Small intestine (tissue), 7 donors: ENCODE data around the gene CLMP. TPM values are rescaled to one million over a fixed set of nuclear protein-coding genes. Genes with fewer than 3 reads are reported as not detected.
"Not testable (repeated sequence)": the region's sequence is repeated elsewhere in the genome, so short reads cannot be mapped to it uniquely, and the experiment has no call there.

Experiments used
- DNase-seq, 2 donors: peaks; one replicate each; pipeline versions ENCODE4 v3.0.0 to v3.0.0-alpha.2; 2013
- FAIRE-seq: peaks from 2 replicates; lab custom pipeline; 2012; peaks lifted over from hg19 to GRCh38; lab: Jason Lieb, UNC
- H3K27ac ChIP-seq, 3 donors: one replicate each; pipeline ENCODE4 v1.5.1; 2013; ENCODE audit warnings: low read length in 2 of 3, mild to moderate bottlenecking in 2 of 3, control low read depth in 1 of 3, inconsistent platforms in 1 of 3, low read depth in 1 of 3, moderate library complexity in 1 of 3
- H3K27me3 ChIP-seq, 3 donors: one replicate each; pipeline ENCODE4 v1.6.1; 2013; ENCODE audit warnings: low read length in 3 of 3, inconsistent platforms in 1 of 3; ENCODE audit not compliant: control insufficient read depth in 3 of 3, insufficient read depth in 3 of 3
- H3K36me3 ChIP-seq, 3 donors: one replicate each; pipeline ENCODE4 v1.6.1; 2013; ENCODE audit warnings: low read length in 3 of 3, inconsistent platforms in 1 of 3, low read depth in 1 of 3, mild to moderate bottlenecking in 1 of 3, moderate library complexity in 1 of 3; ENCODE audit not compliant: control insufficient read depth in 3 of 3, insufficient read depth in 2 of 3
- H3K4me1 ChIP-seq, 3 donors: one replicate each; pipeline ENCODE4 v1.6.1; 2013; ENCODE audit warnings: low read length in 2 of 3, inconsistent platforms in 1 of 3, low read depth in 1 of 3, mild to moderate bottlenecking in 1 of 3, moderate library complexity in 1 of 3; ENCODE audit not compliant: control insufficient read depth in 3 of 3, insufficient read depth in 2 of 3
- H3K4me3 ChIP-seq, 3 donors: one replicate each; pipeline ENCODE4 v1.5.1; 2013; ENCODE audit warnings: low read length in 3 of 3, control low read depth in 1 of 3, inconsistent platforms in 1 of 3, low read depth in 1 of 3, mild to moderate bottlenecking in 1 of 3, moderate library complexity in 1 of 3
- H3K9me3 ChIP-seq, 2 donors: one replicate each; pipeline ENCODE4 v1.6.1; 2013; ENCODE audit warnings: low read depth in 1 of 2, low read length in 1 of 2; ENCODE audit not compliant: control insufficient read depth in 2 of 2, insufficient read depth in 1 of 2
- WGBS, 3 donors: extraction: QIAGEN DNeasy Blood & Tissue Kit; methylation state at CpG; one replicate each; pipeline ENCODE4 v1.1.7; 2013; 5-methylcytosine and 5-hydroxymethylcytosine counted together
- polyA plus RNA-seq, 4 donors: library from polyadenylated mRNA; stranded (reverse) in 3 of 4; unstranded in 1 of 4; fragments of 200-250 nt in 3 of 4; fragments of 120-200 nt in 1 of 4; gene quantifications; one replicate each; pipeline versions ENCODE4 v1.2.1 to v1.2.3, GENCODE V29; 2013
- donor health status: healthy with polysubstance abuse.
- donor health status: control.
- donor health status: control.
- donor health status: Bipolar disorder and iron deficiency.
- donor health status: healthy.

CLMP gene
- polyA plus RNA-seq, 4 donors = 0.22 to 12.2 (median 5.9) TPM

DNA sequence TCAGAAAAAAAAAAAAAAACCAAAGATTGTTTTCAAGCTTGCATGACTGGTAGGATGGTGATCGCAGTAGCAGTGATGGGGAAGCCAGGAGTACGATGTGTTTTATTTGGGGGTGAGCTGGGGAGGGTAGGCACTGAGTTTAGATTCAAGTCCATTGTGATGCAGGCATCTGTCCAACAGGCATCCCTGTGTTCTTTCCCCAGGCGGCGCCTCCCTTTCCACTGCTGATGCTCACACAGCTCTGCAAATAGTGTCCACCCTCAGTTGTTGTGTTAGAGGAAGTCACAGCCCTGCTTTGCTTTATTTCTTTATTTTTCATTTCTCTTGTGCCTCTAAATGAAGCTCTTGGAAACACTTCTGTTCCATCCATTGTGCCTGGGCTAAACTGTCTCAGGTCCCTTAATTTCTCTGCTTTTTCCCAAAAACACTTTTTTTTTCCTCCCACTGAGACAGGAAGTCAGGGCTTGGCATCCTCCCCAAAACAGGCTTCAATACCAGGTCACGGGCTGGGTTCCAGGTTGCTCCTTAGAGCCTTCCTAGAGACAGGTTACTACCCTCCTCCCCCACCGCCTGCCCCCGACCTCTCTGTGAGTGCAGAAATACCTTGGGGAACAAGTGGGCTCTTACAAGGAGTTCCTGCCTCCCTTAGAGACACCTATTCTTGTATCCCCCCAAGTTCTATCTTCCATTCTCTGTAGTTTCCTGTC, 94.5 kb downstream of the CLMP start:
- Histone ChIP-seq H3K9me3 (no peaks in the 10 kb centered on the region), H3K4me3 (no peak overlapping the region), H3K27ac (no peak overlapping the region), H3K4me1 (no peaks in the 10 kb centered on the region), H3K27me3 (no peaks in the 10 kb centered on the region), H3K36me3 (peaks cover 0 to 2% (median 0%) of the 10 kb centered on the region in 3 donors)
- FAIRE-seq = no peak
- DNase-seq = no peak
- WGBS, 3 donors = 69 to 82% (median 77%) methylated on average over 7 of the region's 7 CpGs

DNA sequence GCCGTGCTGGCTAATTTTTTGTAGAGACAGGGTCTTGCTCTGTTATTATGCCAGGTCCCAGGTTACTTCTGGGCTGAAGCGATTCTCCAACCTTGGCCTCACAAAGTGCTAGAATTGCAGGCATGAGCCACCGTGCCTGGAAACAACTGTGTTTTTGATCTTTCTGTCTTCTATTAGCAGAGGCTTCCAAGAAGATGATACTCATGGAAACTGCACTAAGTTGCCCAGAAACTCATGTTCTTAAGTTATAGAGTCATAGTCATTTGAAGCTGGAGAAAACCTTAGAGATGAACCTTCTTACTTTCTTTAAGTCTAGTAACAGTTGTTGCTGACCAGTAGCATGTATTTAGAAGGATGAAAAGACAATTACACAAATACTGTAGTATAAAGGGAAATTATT, 96.1 kb downstream of the CLMP start:
- no peaks in the 10 kb centered on the region for H3K4me1 ChIP-seq
- 57 to 88% (median 78%) methylated on average over 3 of the region's 3 CpGs for WGBS, 3 donors
- DNase-seq (no peak), FAIRE-seq (no peak)
- no peak overlapping the region for H3K4me3 ChIP-seq
- no peak overlapping the region for H3K27ac ChIP-seq
- no peaks in the 10 kb centered on the region for H3K27me3 ChIP-seq
- H3K9me3 ChIP-seq = no peaks in the 10 kb centered on the region
- peaks cover 0 to 2% (median 0%) of the 10 kb centered on the region in 3 donors for H3K36me3 ChIP-seq

DNA sequence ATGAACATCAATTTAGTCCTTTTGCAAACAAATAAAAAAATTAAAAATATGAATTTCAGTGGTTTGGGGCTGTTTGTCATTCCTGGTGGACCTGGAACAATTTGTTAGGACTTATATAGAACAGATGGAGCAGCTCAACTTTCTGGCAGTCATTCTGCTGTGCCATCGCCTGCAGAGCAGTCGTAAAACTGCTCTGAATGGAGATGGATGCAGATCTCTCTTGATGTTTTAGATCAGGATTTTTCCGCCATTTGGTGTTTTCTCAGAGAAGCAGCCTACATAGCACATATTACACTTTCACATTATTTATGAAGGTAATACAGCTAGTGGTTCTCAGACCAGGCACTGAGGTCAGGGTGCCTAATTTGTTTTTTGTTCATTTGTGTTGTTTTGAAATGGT, 101.3 kb downstream of the CLMP start:
- DNase-seq (no peak), FAIRE-seq (no peak)
- H3K4me3 ChIP-seq = no peak overlapping the region
- no peak overlapping the region for H3K27ac ChIP-seq
- H3K9me3 ChIP-seq = no peaks in the 10 kb centered on the region
- 88 to 91% (median 88%) methylated on average over 3 of the region's 3 CpGs for WGBS, 3 donors
- H3K27me3 ChIP-seq = no peaks in the 10 kb centered on the region
- no peaks in the 10 kb centered on the region for H3K4me1 ChIP-seq
- H3K36me3 ChIP-seq = peaks cover 0 to 2% (median 0%) of the 10 kb centered on the region in 3 donors

DNA sequence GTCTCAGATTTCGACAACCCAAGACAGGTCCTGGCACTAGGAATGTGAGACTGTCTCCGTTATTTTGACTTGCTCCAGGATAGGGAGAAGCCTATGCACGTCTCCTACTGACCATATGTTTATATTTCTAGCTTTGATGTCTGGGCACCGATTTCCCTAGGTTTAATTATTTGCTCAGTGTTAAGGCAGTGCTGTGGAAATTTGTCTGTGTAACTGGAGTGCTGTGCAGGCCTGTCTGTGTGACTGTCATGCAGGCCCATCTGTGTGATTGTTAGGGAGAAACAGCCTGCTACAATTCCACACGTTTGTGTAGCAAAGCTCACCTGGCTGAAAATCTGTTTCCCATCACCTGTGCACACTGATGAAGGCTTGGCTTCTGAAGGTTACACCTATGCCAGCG, 103.5 kb downstream of the CLMP start:
- H3K9me3 ChIP-seq = no peaks in the 10 kb centered on the region
- FAIRE-seq = no peak
- WGBS, 3 donors = 53 to 70% (median 56%) methylated on average over 6 of the region's 6 CpGs
- H3K27me3 ChIP-seq = no peaks in the 10 kb centered on the region
- DNase-seq = no peak
- no peak overlapping the region for H3K27ac ChIP-seq
- no peak overlapping the region for H3K4me3 ChIP-seq
- H3K36me3 ChIP-seq = no peaks in the 10 kb centered on the region
- no peaks in the 10 kb centered on the region for H3K4me1 ChIP-seq

DNA sequence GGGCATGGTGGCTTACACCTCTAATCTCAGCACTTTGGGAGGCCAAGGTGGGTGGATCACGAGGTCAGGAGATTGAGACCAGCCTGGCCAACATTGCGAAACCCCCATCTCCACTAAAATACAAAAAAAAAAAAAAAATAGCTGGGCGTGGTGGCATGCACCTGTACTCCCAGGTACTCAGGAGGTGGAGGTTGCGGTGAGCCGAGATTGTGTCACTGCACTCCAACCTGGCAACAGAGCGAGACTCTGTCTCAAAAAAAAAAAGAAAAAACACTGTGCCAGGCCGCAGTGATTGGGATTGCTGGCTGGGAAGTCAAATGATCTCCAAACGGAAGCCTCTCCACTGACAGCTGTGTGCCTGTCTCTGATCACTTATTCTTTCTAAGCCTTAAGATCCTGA, 104.9 kb downstream of the CLMP start:
- H3K27me3 ChIP-seq, H3K4me1 ChIP-seq, FAIRE-seq, H3K4me3 ChIP-seq, DNase-seq, H3K9me3 ChIP-seq, H3K27ac ChIP-seq, H3K36me3 ChIP-seq: not testable (repeated sequence)
- 25 to 79% (median 62%) methylated on average over 8 of the region's 8 CpGs for WGBS, 3 donors

DNA sequence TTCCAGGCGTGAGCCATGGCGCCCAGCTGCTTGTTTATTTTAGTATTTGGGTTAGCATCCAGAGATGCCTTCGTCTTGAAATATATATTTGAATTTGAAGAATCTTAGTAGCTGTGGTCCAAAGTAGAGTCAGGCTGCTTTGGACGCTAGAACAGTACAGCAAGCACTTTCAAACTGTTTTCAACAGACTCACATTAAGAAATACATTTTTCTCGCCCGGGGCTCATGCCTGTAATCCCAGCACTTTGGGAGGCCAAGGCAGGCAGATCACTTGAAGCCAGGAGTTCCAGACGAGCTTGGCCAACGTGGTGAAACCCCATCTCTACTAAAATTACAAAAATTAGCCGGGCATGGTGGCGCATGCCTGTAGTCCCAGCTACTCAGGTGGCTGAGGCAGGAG, 106.2 kb downstream of the CLMP start:
- WGBS, 3 donors = 91 to 92% (median 92%) methylated on average over 10 of the region's 10 CpGs
- not testable (repeated sequence) for H3K27me3 ChIP-seq, DNase-seq, H3K27ac ChIP-seq, H3K4me3 ChIP-seq, H3K4me1 ChIP-seq, H3K36me3 ChIP-seq, H3K9me3 ChIP-seq, FAIRE-seq

DNA sequence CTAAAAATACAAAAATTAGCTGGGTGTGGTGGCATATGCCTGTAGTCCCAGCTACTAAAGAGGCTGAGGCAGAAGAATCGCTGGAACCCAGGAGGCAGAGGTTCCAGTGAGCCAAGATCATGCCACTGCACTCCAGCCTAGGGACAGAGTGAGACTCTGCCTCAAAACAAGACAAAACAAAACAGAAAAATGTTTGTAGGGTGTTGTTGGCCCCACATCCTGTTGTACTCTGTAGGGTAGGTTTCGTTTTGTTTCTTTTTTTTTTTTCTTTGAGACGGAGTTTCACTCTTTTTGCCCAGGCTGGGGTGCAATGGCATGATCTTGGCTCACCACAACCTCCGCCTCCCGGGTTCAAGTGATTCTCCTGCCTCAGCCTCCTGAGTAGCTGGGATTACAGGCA, 107.4 kb downstream of the CLMP start:
- not testable (repeated sequence) for FAIRE-seq, H3K4me1 ChIP-seq, H3K4me3 ChIP-seq, H3K27ac ChIP-seq, H3K27me3 ChIP-seq, H3K9me3 ChIP-seq, H3K36me3 ChIP-seq
- 71 to 95% (median 72%) methylated on average over 5 of the region's 5 CpGs for WGBS, 3 donors
- DNase-seq = peak in 1 of 2 donors; percentile 37

DNA sequence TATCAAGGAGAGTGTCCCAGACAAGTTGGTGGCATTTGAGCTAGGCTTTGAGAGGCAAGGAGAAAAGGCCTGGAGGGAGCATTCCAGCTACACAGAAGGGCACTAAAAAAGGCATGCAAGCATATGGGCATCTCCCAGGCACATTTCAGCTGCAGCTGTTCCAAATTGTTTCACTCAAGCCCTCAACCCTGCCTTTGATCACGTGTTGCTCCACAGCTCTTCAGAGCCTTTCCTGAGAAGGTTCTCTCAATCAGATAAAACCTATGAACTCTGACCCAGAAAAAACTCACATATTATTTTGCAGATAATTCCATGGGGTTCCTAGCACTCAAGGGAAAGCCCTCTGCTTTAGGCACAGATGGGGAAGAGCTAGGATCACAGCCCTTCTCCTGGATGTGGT, 108.7 kb downstream of the CLMP start:
- no peak overlapping the region for H3K27ac ChIP-seq
- H3K27me3 ChIP-seq = no peaks in the 10 kb centered on the region
- DNase-seq = no peak
- H3K4me3 ChIP-seq = no peak overlapping the region
- 5 to 48% (median 41%) methylated on average over 1 of the region's 1 CpG for WGBS, 3 donors
- FAIRE-seq = no peak
- H3K36me3 ChIP-seq = peaks cover 0 to 3% (median 0%) of the 10 kb centered on the region in 3 donors
- peaks cover 0 to 4% (median 0%) of the 10 kb centered on the region in 3 donors for H3K4me1 ChIP-seq
- no peaks in the 10 kb centered on the region for H3K9me3 ChIP-seq

DNA sequence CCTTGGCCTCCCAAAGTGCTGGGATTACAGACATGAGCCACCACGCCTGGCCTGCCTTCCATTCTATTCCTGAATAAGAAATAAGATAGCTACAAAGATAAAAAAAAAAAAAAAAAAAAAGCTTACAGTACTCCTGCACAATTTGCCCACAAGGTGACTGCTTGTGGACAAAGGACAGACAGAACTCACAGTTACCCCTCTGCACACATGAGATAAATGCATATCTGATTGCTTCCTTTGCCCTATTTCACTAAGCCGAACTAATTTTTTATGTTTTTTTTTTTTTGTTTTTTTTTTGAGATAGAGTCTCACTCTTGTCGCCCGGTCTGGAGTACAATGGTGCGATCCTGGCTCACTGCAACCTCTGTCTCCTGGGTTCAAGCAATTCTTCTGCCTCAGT, 109.6 kb downstream of the CLMP start:
- H3K27me3 ChIP-seq = no peaks in the 10 kb centered on the region
- no peak for DNase-seq
- peaks cover 0 to 3% (median 0%) of the 10 kb centered on the region in 3 donors for H3K36me3 ChIP-seq
- H3K9me3 ChIP-seq = no peaks in the 10 kb centered on the region
- no peak for FAIRE-seq
- H3K27ac ChIP-seq = no peak overlapping the region
- WGBS, 3 donors = 92 to 95% (median 93%) methylated on average over 5 of the region's 5 CpGs
- peaks cover 0 to 4% (median 0%) of the 10 kb centered on the region in 3 donors for H3K4me1 ChIP-seq
- H3K4me3 ChIP-seq = no peak overlapping the region
